WTC11 (cell line): Measurements from ENCODE around the gene CPNE7. TPM values are rescaled to one million over a fixed set of nuclear protein-coding genes. Genes with fewer than 3 reads are reported as not detected.

Experiments used
- ATAC-seq: fragments of 200-7000 bp; cut with Tn5 transposase; 2 replicates; pipeline ENCODE4 v1.10.0; 2021; ENCODE audit warnings: mild to moderate bottlenecking, moderate library complexity
- CTCF ChIA-PET: fragments of 300-600 bp; sonication (Branson Sonifier 250); formaldehyde crosslinking; loops from one replicate; lab custom pipeline; 2021; ENCODE audit warnings: antibody characterized with exemption; lab: Charles Lee
- POLR2A ChIA-PET: fragments of 350-600 bp; sonication (Branson Sonifier 250); formaldehyde crosslinking; loops from one replicate; lab custom pipeline; 2021; ENCODE audit warnings: antibody characterized with exemption; lab: Charles Lee
- DNase-seq: peaks from one replicate; pipeline ENCODE4 v3.0.0; 2021; ENCODE audit warnings: low spot score
- H3K27ac Mint-ChIP-seq: 2 replicates; pipeline ENCODE4 v1.8.0; 2021; ENCODE audit warnings: mixed read lengths
- H3K27me3 Mint-ChIP-seq: 2 replicates; pipeline ENCODE4 v1.8.0; 2021; ENCODE audit warnings: low read depth, mild to moderate bottlenecking, moderate library complexity, mixed read lengths
- H3K36me3 Mint-ChIP-seq: 2 replicates; pipeline ENCODE4 v1.8.0; 2021; ENCODE audit warnings: mixed read lengths
- H3K4me1 Mint-ChIP-seq: 2 replicates; pipeline ENCODE4 v1.8.0; 2022; ENCODE audit warnings: mixed read lengths
- H3K4me3 Mint-ChIP-seq: 2 replicates; pipeline ENCODE4 v1.8.0; 2021; ENCODE audit warnings: mild to moderate bottlenecking, moderate library complexity, mixed read lengths
- H3K9me3 Mint-ChIP-seq: 2 replicates; pipeline ENCODE4 v1.8.0; 2021; ENCODE audit warnings: mixed read lengths
- ATF2 ChIP-seq: sonication (generic); formaldehyde crosslinking; IDR thresholded peaks from 2 replicates; pipeline ENCODE4 v1.8.1; 2022; ENCODE audit warnings: low read depth, missing genetic modification reagents, borderline replicate concordance
- CREM ChIP-seq: sonication (generic); formaldehyde crosslinking; IDR thresholded peaks from 2 replicates; pipeline ENCODE4 v1.8.1; 2022; ENCODE audit warnings: mild to moderate bottlenecking, missing genetic modification reagents, moderate library complexity
- E2F4 ChIP-seq: sonication (generic); formaldehyde crosslinking; IDR thresholded peaks from 2 replicates; pipeline ENCODE4 v1.8.1; 2022; ENCODE audit warnings: low read depth, mild to moderate bottlenecking, moderate library complexity, missing genetic modification reagents, borderline replicate concordance
- EMX1 ChIP-seq: fragments of 250-450 bp; sonication (Bioruptor Pico); IDR thresholded peaks from 2 replicates; pipeline ENCODE4 v1.8.0; 2021; ENCODE audit warnings: mild to moderate bottlenecking
- ETV6 ChIP-seq: sonication (generic); formaldehyde crosslinking; IDR thresholded peaks from 2 replicates; pipeline ENCODE4 v1.8.1; 2022; ENCODE audit warnings: mild to moderate bottlenecking, missing genetic modification reagents
- FOXJ3 ChIP-seq: sonication (generic); formaldehyde crosslinking; IDR thresholded peaks from 2 replicates; pipeline ENCODE4 v1.9.0; 2021; ENCODE audit warnings: missing genetic modification reagents, mild to moderate bottlenecking, borderline replicate concordance
- IRF2 ChIP-seq: sonication (generic); formaldehyde crosslinking; IDR thresholded peaks from 2 replicates; pipeline ENCODE4 v1.8.0; 2022; ENCODE audit warnings: low read depth, missing genetic modification reagents, borderline replicate concordance
- JUN ChIP-seq: sonication (generic); formaldehyde crosslinking; IDR thresholded peaks from 2 replicates; pipeline ENCODE4 v1.8.0; 2023; ENCODE audit warnings: mild to moderate bottlenecking, missing genetic modification reagents
- MAX ChIP-seq: sonication (generic); formaldehyde crosslinking; IDR thresholded peaks from 2 replicates; pipeline ENCODE4 v1.8.0; 2022; ENCODE audit warnings: mild to moderate bottlenecking, missing genetic modification reagents
- PRRX2 ChIP-seq: fragments of 250-450 bp; sonication (Bioruptor Pico); IDR thresholded peaks from 2 replicates; pipeline ENCODE4 v1.8.0; 2021; ENCODE audit warnings: mild to moderate bottlenecking
- RORB ChIP-seq: fragments of 250-450 bp; sonication (Bioruptor Pico); IDR thresholded peaks from 2 replicates; pipeline ENCODE4 v1.9.0; 2021; ENCODE audit warnings: mild to moderate bottlenecking
- SOX15 ChIP-seq: fragments of 250-450 bp; sonication (Bioruptor Pico); IDR thresholded peaks from 2 replicates; pipeline ENCODE4 v1.9.0; 2021; ENCODE audit warnings: mild to moderate bottlenecking
- STAT6 ChIP-seq: sonication (generic); formaldehyde crosslinking; conservative IDR thresholded peaks from 2 replicates; pipeline ENCODE4 v1.8.1; 2023; ENCODE audit warnings: mild to moderate bottlenecking, low read depth, missing genetic modification reagents, moderate library complexity
- TEAD1 ChIP-seq: sonication (generic); formaldehyde crosslinking; IDR thresholded peaks from 2 replicates; pipeline ENCODE4 v1.8.0; 2022; ENCODE audit warnings: mild to moderate bottlenecking, missing genetic modification reagents
- USF2 ChIP-seq: sonication (generic); formaldehyde crosslinking; IDR thresholded peaks from 2 replicates; pipeline ENCODE4 v1.8.1; 2023; ENCODE audit warnings: mild to moderate bottlenecking, missing genetic modification reagents, moderate library complexity
- ZBTB43 ChIP-seq: sonication (generic); formaldehyde crosslinking; IDR thresholded peaks from 2 replicates; pipeline ENCODE4 v1.8.1; 2023; ENCODE audit warnings: mild to moderate bottlenecking, missing genetic modification reagents
- ZMAT4 ChIP-seq: fragments of 250-450 bp; sonication (Bioruptor Pico); IDR thresholded peaks from 2 replicates; pipeline ENCODE4 v1.9.0; 2021; ENCODE audit warnings: mild to moderate bottlenecking
- ZNF219 ChIP-seq: sonication (generic); formaldehyde crosslinking; IDR thresholded peaks from 2 replicates; pipeline ENCODE4 v1.8.0; 2023; ENCODE audit warnings: missing genetic modification reagents, mild to moderate bottlenecking, borderline replicate concordance
- ZNF232 ChIP-seq: sonication (generic); formaldehyde crosslinking; IDR thresholded peaks from 2 replicates; pipeline ENCODE4 v1.8.0; 2022; ENCODE audit warnings: mild to moderate bottlenecking, missing genetic modification reagents
- ZNF281 ChIP-seq: sonication (generic); formaldehyde crosslinking; IDR thresholded peaks from 2 replicates; pipeline ENCODE4 v1.8.0; 2023; ENCODE audit warnings: mild to moderate bottlenecking, missing genetic modification reagents
- ZNF396 ChIP-seq: fragments of 250-450 bp; sonication (Bioruptor Pico); IDR thresholded peaks from 2 replicates; pipeline ENCODE4 v1.8.0; 2021; ENCODE audit warnings: mild to moderate bottlenecking, moderate library complexity, borderline replicate concordance
- ZNF671 ChIP-seq: fragments of 250-450 bp; sonication (Bioruptor Pico); IDR thresholded peaks from 2 replicates; pipeline ENCODE4 v1.8.0; 2021; ENCODE audit warnings: mild to moderate bottlenecking
- total RNA-seq: library from RNA; stranded (reverse); gene quantifications from 3 replicates; pipeline ENCODE4 v1.2.3, GENCODE V29; 2021

Gene CPNE7
- total RNA-seq, 1 experiment from 2014 or later, result 42.6 TPM

- Mint-ChIP-seq H3K27ac (no peak overlapping the region), H3K9me3 (no peaks in the 10 kb centered on the region), H3K4me3 (no peak overlapping the region), H3K27me3 (no peaks in the 10 kb centered on the region), H3K4me1 (no peaks in the 10 kb centered on the region), H3K36me3 (peaks cover 44% of the 10 kb centered on the region)
- DNase-seq (no peak), ATAC-seq (no peak)
- CTCF ChIA-PET, result interaction anchor here (0.7 to 1.0 kb wide), 2 partner anchors 11 to 69 kb away, joined by 3 to 8 read pairs; no protein-coding TSS in a partner anchor
- TF ChIP-seq ZBTB43 (CRISPR knock-in tag), result no peak
- no peak for TF ChIP-seq CREM (CRISPR knock-in tag)
- TF ChIP-seq JUN (CRISPR knock-in tag), result no peak
- no peak for TF ChIP-seq ATF2 (CRISPR knock-in tag)
- TF ChIP-seq RORB (CRISPR knock-in tag), result no peak
- TF ChIP-seq PRRX2 (CRISPR knock-in tag), result no peak
- no peak for TF ChIP-seq TEAD1 (CRISPR knock-in tag)
- no peak for TF ChIP-seq STAT6
- TF ChIP-seq EMX1 (CRISPR knock-in tag), result no peak
- POLR2A ChIA-PET, result interaction anchor here (0.7 kb wide), 1 partner anchor 9 kb away, joined by 9 read pairs; no protein-coding TSS in a partner anchor
Measured at GRCh38 chr16:89545831-89546574, 29.6 kb upstream of the CPNE7 start.

- CTCF ChIA-PET, result interaction anchor here (0.7 kb wide), 1 partner anchor 68 kb away, joined by 3 read pairs; no protein-coding TSS in a partner anchor
- Mint-ChIP-seq H3K36me3 (peaks cover 47% of the 10 kb centered on the region), H3K27me3 (no peaks in the 10 kb centered on the region), H3K9me3 (no peaks in the 10 kb centered on the region), H3K4me1 (no peaks in the 10 kb centered on the region), H3K4me3 (no peak overlapping the region), H3K27ac (no peak overlapping the region)
- DNase-seq (no peak), ATAC-seq (no peak)
- POLR2A ChIA-PET, result interaction anchor here (0.7 kb wide), 1 partner anchor 10 kb away, joined by 9 read pairs; no protein-coding TSS in a partner anchor
- no peak for TF ChIP-seq TEAD1 (CRISPR knock-in tag)
- no peak for TF ChIP-seq ZNF396 (CRISPR knock-in tag)
- TF ChIP-seq ZMAT4 (CRISPR knock-in tag), result no peak
- no peak for TF ChIP-seq ZNF232
- no peak for TF ChIP-seq ETV6 (CRISPR knock-in tag)
- TF ChIP-seq FOXJ3 (CRISPR knock-in tag), result no peak
- TF ChIP-seq RORB (CRISPR knock-in tag), result no peak
- no peak for TF ChIP-seq SOX15 (CRISPR knock-in tag)
- TF ChIP-seq E2F4 (CRISPR knock-in tag), result no peak
- no peak for TF ChIP-seq USF2
- TF ChIP-seq ZNF219, result no peak
- TF ChIP-seq IRF2 (CRISPR knock-in tag), result no peak
- TF ChIP-seq ZNF281 (CRISPR knock-in tag), result no peak
- TF ChIP-seq ZNF671 (CRISPR knock-in tag), result no peak
- no peak for TF ChIP-seq MAX (CRISPR knock-in tag)
Measured at GRCh38 chr16:89546781-89547180, 28.8 kb upstream of the CPNE7 start.
